Keratinocyte (primary cell): ENCODE results near the gene CA12. TPM values are rescaled to one million over a fixed set of nuclear protein-coding genes. Genes with fewer than 3 reads are reported as not detected.

Experiments
- DNase-seq: peaks from one replicate; pipeline ENCODE4 v3.0.0-alpha.2; 2011; ENCODE audit warnings: low read depth, missing footprints, low spot score
- FAIRE-seq: peaks from 2 replicates; lab custom pipeline; 2011; peaks lifted over from hg19 to GRCh38; lab: Jason Lieb, UNC
- H2AFZ ChIP-seq: 2 replicates; pipeline ENCODE4 v1.6.0; 2012; ENCODE audit warnings: low read length, control low read depth, inconsistent platforms; ENCODE audit not compliant: control insufficient read depth
- H3K27ac ChIP-seq: 2 replicates; pipeline ENCODE4 v1.5.1; 2011; ENCODE audit warnings: low read length; ENCODE audit not compliant: control insufficient read depth, insufficient read depth
- H3K27me3 ChIP-seq: 3 replicates; pipeline ENCODE4 v1.6.0; 2011; ENCODE audit warnings: low read length; ENCODE audit not compliant: control insufficient read depth, insufficient read depth; ENCODE audit errors: extremely low read depth
- H3K36me3 ChIP-seq, 2 experiments: 2 replicates in 1 of 2; 3 replicates in 1 of 2; pipeline ENCODE4 v1.5.1; 2011; ENCODE audit warnings: low read length in 2 of 2, mild to moderate bottlenecking in 1 of 2; ENCODE audit not compliant: control insufficient read depth in 2 of 2, insufficient read depth in 2 of 2; ENCODE audit errors: extremely low read depth in 1 of 2
- H3K4me1 ChIP-seq: 3 replicates; pipeline ENCODE4 v1.5.1; 2011; ENCODE audit warnings: low read length; ENCODE audit not compliant: control insufficient read depth, insufficient read depth; ENCODE audit errors: extremely low read depth
- H3K4me2 ChIP-seq: 3 replicates; pipeline ENCODE4 v1.6.0; 2011; ENCODE audit warnings: low read depth, low read length; ENCODE audit not compliant: control insufficient read depth, insufficient read depth; ENCODE audit errors: extremely low read depth
- H3K4me3 ChIP-seq, 3 experiments: fragments of 200-600 bp in 1 of 3; sonication (generic) in 1 of 3; 2 replicates in 2 of 3; 3 replicates in 1 of 3; pipeline ENCODE4 v1.5.1; 2011 to 2016; ENCODE audit warnings: low read length in 3 of 3, mild to moderate bottlenecking in 3 of 3, control low read depth in 2 of 3, inconsistent platforms in 1 of 3, low read depth in 1 of 3, mixed read lengths in 1 of 3, mixed run types in 1 of 3, moderate library complexity in 1 of 3; ENCODE audit not compliant: control insufficient read depth in 2 of 3, insufficient read depth in 2 of 3; ENCODE audit errors: extremely low read depth in 1 of 3
- H3K79me2 ChIP-seq: 2 replicates; pipeline ENCODE4 v1.6.0; 2012; ENCODE audit warnings: low read length; ENCODE audit not compliant: control insufficient read depth, insufficient read depth
- H3K9ac ChIP-seq: 3 replicates; pipeline ENCODE4 v1.6.0; 2011; ENCODE audit warnings: low read length; ENCODE audit not compliant: control insufficient read depth, insufficient read depth; ENCODE audit errors: extremely low read depth
- H3K9me1 ChIP-seq: 3 replicates; pipeline ENCODE4 v1.6.0; 2011; ENCODE audit warnings: low read length; ENCODE audit not compliant: control insufficient read depth, insufficient read depth; ENCODE audit errors: extremely low read depth
- H3K9me3 ChIP-seq: 2 replicates; pipeline ENCODE4 v1.5.1; 2012; ENCODE audit warnings: low read depth, low read length; ENCODE audit not compliant: control insufficient read depth
- H4K20me1 ChIP-seq: 3 replicates; pipeline ENCODE4 v1.6.0; 2011; ENCODE audit warnings: low read length; ENCODE audit not compliant: control insufficient read depth, insufficient read depth; ENCODE audit errors: extremely low read depth
- CTCF ChIP-seq, 3 experiments: IDR thresholded peaks in 1 of 3; conservative IDR thresholded peaks in 1 of 3; optimal IDR thresholded peaks in 1 of 3; 2 replicates in 2 of 3; 3 replicates in 1 of 3; pipeline versions ENCODE3 to v1.5.1; 2011; ENCODE audit warnings: low read length in 3 of 3, mild to moderate bottlenecking in 3 of 3, moderate library complexity in 2 of 3, control low read depth in 1 of 3, inconsistent platforms in 1 of 3; ENCODE audit not compliant: insufficient read depth in 2 of 3; ENCODE audit errors: extremely low read depth in 1 of 3
- EZH2 ChIP-seq: IDR thresholded peaks from one replicate; pipeline ENCODE4 v1.6.1; 2012; ENCODE audit warnings: inconsistent platforms, mild to moderate bottlenecking, low read length, moderate library complexity
- dilution Hi-C: fragments of 300-500 bp; cut with MboI; formaldehyde crosslinking; loops from one replicate; pipeline ENCODE4 v1.7.0; 2020; ENCODE audit warnings: low sequenced_read_pairs; ENCODE audit not compliant: extremely low pct_ligation_motif_present
- polyA plus RNA-seq, 5 experiments: library from polyadenylated mRNA; depleted of rRNA in 3 of 5; stranded (reverse) in 3 of 5; stranded (forward) in 1 of 5; unstranded in 1 of 5; fragments of >200 nt; gene quantifications; 1 replicate in 1 of 5; 2 replicates in 3 of 5; 3 replicates in 1 of 5; pipeline versions ENCODE4 v1.2.1 to v1.2.3, GENCODE V29; 2011 to 2012; ENCODE audit warnings: missing spikeins in 2 of 5, low read depth in 1 of 5, low replicate concordance in 1 of 5

CA12 gene
- polyA plus RNA-seq, 1 donor (not counting 4 experiments of a cell fraction or from before 2014, with no cell fraction given): 158 TPM

- dilution Hi-C loops: no loop called here
- Histone ChIP-seq H2AFZ (peak overlapping the region; percentile 35), H3K9ac (no peak overlapping the region), H3K4me3 (no peak overlapping the region), H3K36me3 (no peaks in the 10 kb centered on the region), H3K4me1 (peaks cover 4% of the 10 kb centered on the region), H4K20me1 (no peaks in the 10 kb centered on the region), H3K4me2 (no peak overlapping the region), H3K27ac (no peak overlapping the region), H3K27me3 (no peaks in the 10 kb centered on the region), H3K79me2 (no peaks in the 10 kb centered on the region), H3K9me1 (no peaks in the 10 kb centered on the region), H3K9me3 (no peaks in the 10 kb centered on the region)
- DNase-seq (no peak), FAIRE-seq (no peak)
- TF ChIP-seq CTCF (optimal IDR thresholded peaks at IDR 0.05 in 1 of 3, IDR thresholded peaks at IDR 0.05 in 1 of 3, conservative IDR thresholded peaks at IDR 0.05 in 1 of 3; ENCODE audit: extremely low read depth in 1 of 3, insufficient read depth in 2 of 3, low read length in 3 of 3): no peak
- no peak for TF ChIP-seq EZH2
These were observed 72.7 kb downstream of the CA12 start for GRCh38 chr15:63308947-63309346.

GRCh38 chr15:63308491-63308890, 73.2 kb downstream of the CA12 start:
- TF ChIP-seq EZH2 (no peak), CTCF (optimal IDR thresholded peaks at IDR 0.05 in 1 of 3, IDR thresholded peaks at IDR 0.05 in 1 of 3, conservative IDR thresholded peaks at IDR 0.05 in 1 of 3; ENCODE audit: extremely low read depth in 1 of 3, insufficient read depth in 2 of 3, low read length in 3 of 3) (no peak)
- dilution Hi-C loops: no loop called here
- Histone ChIP-seq H3K36me3 (no peaks in the 10 kb centered on the region), H3K9me3 (no peaks in the 10 kb centered on the region), H2AFZ (peak overlapping the region; percentile 8), H3K4me1 (peaks cover 4% of the 10 kb centered on the region), H3K4me2 (no peak overlapping the region), H3K27ac (no peak overlapping the region), H3K79me2 (no peaks in the 10 kb centered on the region), H3K9me1 (no peaks in the 10 kb centered on the region), H3K27me3 (no peaks in the 10 kb centered on the region), H4K20me1 (no peaks in the 10 kb centered on the region), H3K9ac (no peak overlapping the region), H3K4me3 (no peak overlapping the region)
- FAIRE-seq (peak; percentile 41), DNase-seq (no peak)
